MV-4-11 (cell line): ENCODE data around the gene SPECC1.
A peak's percentile ranks its signal among the peaks of the same experiment; 100 is the strongest.
"Not testable (repeated sequence)": the region's sequence is repeated elsewhere in the genome, so short reads cannot be mapped to it uniquely, and the experiment has no call there.

Experiments used
- DNase-seq: peaks from one replicate; lab custom pipeline; 2025; lab: John Stamatoyannopoulos, UW

Gene SPECC1

GRCh38 chr17:20068445-20068844 is 59.3 kb downstream of the SPECC1 start:
- no peak for DNase-seq

GRCh38 chr17:20071824-20072691 is 62.9 kb downstream of the SPECC1 start:
- DNase-seq: no peak

- DNase-seq: no peak
Measured at GRCh38 chr17:20072692-20072992, 63.5 kb downstream of the SPECC1 start.

- DNase-seq: peak; percentile 90
Measured at GRCh38 chr17:20073055-20073979, 64.2 kb downstream of the SPECC1 start.

GRCh38 chr17:20074001-20074400 is 64.8 kb downstream of the SPECC1 start:
- peak; percentile 32 for DNase-seq

GRCh38 chr17:20074489-20074888 is 65.3 kb downstream of the SPECC1 start:
- peak; percentile 79 for DNase-seq

GRCh38 chr17:20076137-20076536 is 67.0 kb downstream of the SPECC1 start:
- DNase-seq: not testable (repeated sequence)

GRCh38 chr17:20077978-20078685 is 69.0 kb downstream of the SPECC1 start:
- no peak for DNase-seq

- DNase-seq: no peak
Measured at GRCh38 chr17:20080513-20080912, 71.4 kb downstream of the SPECC1 start.

GRCh38 chr17:20083156-20083859 is 74.1 kb downstream of the SPECC1 start:
- no peak for DNase-seq

GRCh38 chr17:20084621-20085282 is 75.6 kb downstream of the SPECC1 start:
- no peak for DNase-seq

- DNase-seq: no peak
Measured at GRCh38 chr17:20085283-20085845, 76.2 kb downstream of the SPECC1 start.

- no peak for DNase-seq
Measured at GRCh38 chr17:20086416-20087076, 77.4 kb downstream of the SPECC1 start.

GRCh38 chr17:20087538-20088250 is 78.5 kb downstream of the SPECC1 start:
- DNase-seq: no peak

- peak; percentile 51 for DNase-seq
Measured at GRCh38 chr17:20089756-20090547, 80.8 kb downstream of the SPECC1 start.

- DNase-seq: no peak
Measured at GRCh38 chr17:20091174-20092029, 82.2 kb downstream of the SPECC1 start.

- no peak for DNase-seq
Measured at GRCh38 chr17:20092261-20092867, 83.2 kb downstream of the SPECC1 start.
